Measurements from ENCODE around the gene NFE2L1.

- TF ChIP-seq SMC3 (IDR thresholded peaks at IDR 0.05) (no peak), NR3C1 (IDR thresholded peaks at IDR 0.05) (no peak), RCOR1 (IDR thresholded peaks at IDR 0.05; ENCODE audit: low read depth, low read length) (no peak), MYC (IDR thresholded peaks at IDR 0.05; ENCODE audit: borderline replicate concordance, low read length) (no peak), POLR2AphosphoS2 (conservative IDR thresholded peaks at IDR 0.05; ENCODE audit: low read length) (no peak)
- TF ChIP-seq, protein P1, sequence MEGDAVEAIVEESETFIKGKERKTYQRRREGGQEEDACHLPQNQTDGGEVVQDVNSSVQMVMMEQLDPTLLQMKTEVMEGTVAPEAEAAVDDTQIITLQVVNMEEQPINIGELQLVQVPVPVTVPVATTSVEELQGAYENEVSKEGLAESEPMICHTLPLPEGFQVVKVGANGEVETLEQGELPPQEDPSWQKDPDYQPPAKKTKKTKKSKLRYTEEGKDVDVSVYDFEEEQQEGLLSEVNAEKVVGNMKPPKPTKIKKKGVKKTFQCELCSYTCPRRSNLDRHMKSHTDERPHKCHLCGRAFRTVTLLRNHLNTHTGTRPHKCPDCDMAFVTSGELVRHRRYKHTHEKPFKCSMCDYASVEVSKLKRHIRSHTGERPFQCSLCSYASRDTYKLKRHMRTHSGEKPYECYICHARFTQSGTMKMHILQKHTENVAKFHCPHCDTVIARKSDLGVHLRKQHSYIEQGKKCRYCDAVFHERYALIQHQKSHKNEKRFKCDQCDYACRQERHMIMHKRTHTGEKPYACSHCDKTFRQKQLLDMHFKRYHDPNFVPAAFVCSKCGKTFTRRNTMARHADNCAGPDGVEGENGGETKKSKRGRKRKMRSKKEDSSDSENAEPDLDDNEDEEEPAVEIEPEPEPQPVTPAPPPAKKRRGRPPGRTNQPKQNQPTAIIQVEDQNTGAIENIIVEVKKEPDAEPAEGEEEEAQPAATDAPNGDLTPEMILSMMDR (IDR thresholded peaks at IDR 0.05): no peak
Observed at GRCh38 chr17:48100591-48101011, 52.4 kb downstream of the NFE2L1 start.

All from A549 (cell line).